Activated B cell treated with CpG ODN at 0.5 μM for 24 hours (primary cell): ENCODE data around the gene STX2. TPM values are rescaled to one million over a fixed set of nuclear protein-coding genes. Genes with fewer than 3 reads are reported as not detected.
"Not testable (repeated sequence)": the region's sequence is repeated elsewhere in the genome, so short reads cannot be mapped to it uniquely, and the experiment has no call there.

Source experiments
- ATAC-seq: fragments of 200-7000 bp; cut with Tn5 transposase; one replicate; pipeline ENCODE4 v1.10.0; 2021; ENCODE audit warnings: low read depth, mild to moderate bottlenecking, moderate library complexity
- CTCF ChIA-PET: fragments of 350-600 bp; sonication (Branson Sonifier 250); formaldehyde crosslinking; loops from one replicate; lab custom pipeline; 2021; ENCODE audit warnings: antibody characterized with exemption; lab: Charles Lee
- POLR2A ChIA-PET: fragments of 350-600 bp; sonication (Branson Sonifier 250); formaldehyde crosslinking; loops from one replicate; lab custom pipeline; 2021; ENCODE audit warnings: antibody characterized with exemption; lab: Charles Lee
- DNase-seq: peaks from one replicate; pipeline ENCODE4 v3.0.0; 2022
- H3K27ac Mint-ChIP-seq: one replicate; pipeline ENCODE4 v1.8.0; 2020; ENCODE audit warnings: mixed read lengths
- H3K27me3 Mint-ChIP-seq: one replicate; pipeline ENCODE4 v1.8.0; 2021; ENCODE audit warnings: mixed read lengths
- H3K36me3 Mint-ChIP-seq: one replicate; pipeline ENCODE4 v1.8.0; 2021; ENCODE audit warnings: low read depth, mixed read lengths
- H3K4me1 Mint-ChIP-seq: one replicate; pipeline ENCODE4 v1.8.0; 2021; ENCODE audit warnings: mixed read lengths
- H3K4me3 Mint-ChIP-seq: one replicate; pipeline ENCODE4 v1.8.0; 2020; ENCODE audit warnings: mild to moderate bottlenecking, mixed read lengths
- H3K9me3 Mint-ChIP-seq: one replicate; pipeline ENCODE4 v1.8.0; 2020; ENCODE audit warnings: mixed read lengths
- intact Hi-C: fragments of 100-400 bp; cut with micrococcal nuclease; formaldehyde crosslinking; loops from one replicate; pipeline ENCODE4 v1.15.1; 2024
- total RNA-seq: library from RNA; stranded (reverse); gene quantifications from 2 replicates; pipeline ENCODE4 v1.2.3, GENCODE V29; 2022
- TF ChIP-seq, protein P1 (sequence below): fragments of 200-600 bp; IDR thresholded peaks from one replicate; pipeline ENCODE4 v1.8.0; 2022; ENCODE audit warnings: antibody characterized with exemption, mild to moderate bottlenecking

Gene STX2
- total RNA-seq, 1 donor from 2014 or later, result 11.0 TPM

DNA sequence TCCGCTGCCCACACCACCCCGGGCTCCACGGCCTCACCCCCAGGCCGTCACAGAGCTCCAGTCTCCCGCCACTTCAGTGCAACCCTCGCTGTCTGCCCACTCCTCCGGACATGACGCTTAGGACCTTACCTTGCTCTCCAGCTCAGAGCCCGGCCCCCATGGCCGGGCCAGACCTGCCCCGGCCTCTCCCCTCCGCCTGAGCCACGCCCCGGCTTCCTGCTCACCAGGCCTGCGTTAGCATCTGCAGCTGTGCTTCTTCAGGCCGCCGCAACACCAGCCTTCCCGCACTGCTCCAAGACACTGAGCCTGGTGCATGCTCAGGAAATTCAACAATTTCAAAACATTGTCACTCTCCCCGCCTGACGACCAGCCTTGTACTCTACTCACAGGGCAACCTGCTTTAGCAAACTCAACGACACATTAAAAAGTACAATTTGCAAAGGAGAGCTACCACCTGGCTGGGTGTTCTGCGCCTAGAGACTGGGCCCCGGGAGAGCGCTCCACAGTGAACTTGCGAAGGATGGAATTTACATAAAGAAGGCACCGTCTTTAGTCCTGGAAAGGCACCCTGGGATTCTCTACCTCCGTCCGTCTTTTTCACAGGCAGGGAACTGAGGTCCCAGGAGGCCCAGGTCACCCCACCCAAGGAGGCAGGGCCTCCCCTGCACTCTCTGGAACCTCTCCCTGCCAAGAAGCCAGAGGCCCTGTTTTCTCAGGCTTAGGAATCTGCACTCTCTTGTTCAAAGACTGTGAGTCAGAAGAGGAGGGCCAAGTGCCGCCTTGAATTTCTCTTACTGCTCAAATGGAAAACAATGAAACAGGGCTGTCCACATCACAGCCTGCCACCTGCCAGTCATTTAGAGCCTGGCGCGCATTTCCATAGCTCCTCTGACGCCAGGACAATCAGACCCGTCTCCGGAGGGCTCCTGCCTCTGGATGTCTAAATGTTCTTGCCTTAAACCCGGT, 51.3 kb downstream of the STX2 start:
- TF ChIP-seq, protein P1, sequence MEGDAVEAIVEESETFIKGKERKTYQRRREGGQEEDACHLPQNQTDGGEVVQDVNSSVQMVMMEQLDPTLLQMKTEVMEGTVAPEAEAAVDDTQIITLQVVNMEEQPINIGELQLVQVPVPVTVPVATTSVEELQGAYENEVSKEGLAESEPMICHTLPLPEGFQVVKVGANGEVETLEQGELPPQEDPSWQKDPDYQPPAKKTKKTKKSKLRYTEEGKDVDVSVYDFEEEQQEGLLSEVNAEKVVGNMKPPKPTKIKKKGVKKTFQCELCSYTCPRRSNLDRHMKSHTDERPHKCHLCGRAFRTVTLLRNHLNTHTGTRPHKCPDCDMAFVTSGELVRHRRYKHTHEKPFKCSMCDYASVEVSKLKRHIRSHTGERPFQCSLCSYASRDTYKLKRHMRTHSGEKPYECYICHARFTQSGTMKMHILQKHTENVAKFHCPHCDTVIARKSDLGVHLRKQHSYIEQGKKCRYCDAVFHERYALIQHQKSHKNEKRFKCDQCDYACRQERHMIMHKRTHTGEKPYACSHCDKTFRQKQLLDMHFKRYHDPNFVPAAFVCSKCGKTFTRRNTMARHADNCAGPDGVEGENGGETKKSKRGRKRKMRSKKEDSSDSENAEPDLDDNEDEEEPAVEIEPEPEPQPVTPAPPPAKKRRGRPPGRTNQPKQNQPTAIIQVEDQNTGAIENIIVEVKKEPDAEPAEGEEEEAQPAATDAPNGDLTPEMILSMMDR, result no peak
- Mint-ChIP-seq H3K4me1 (no peaks in the 10 kb centered on the region), H3K27me3 (no peaks in the 10 kb centered on the region), H3K36me3 (peaks cover 45% of the 10 kb centered on the region), H3K9me3 (peaks cover 15% of the 10 kb centered on the region), H3K4me3 (no peak overlapping the region), H3K27ac (no peak overlapping the region)
- intact Hi-C loops, result no loop called here
- POLR2A ChIA-PET, result no interaction called here
- ATAC-seq (no peak), DNase-seq (no peak)
- CTCF ChIA-PET, result no interaction called here

DNA sequence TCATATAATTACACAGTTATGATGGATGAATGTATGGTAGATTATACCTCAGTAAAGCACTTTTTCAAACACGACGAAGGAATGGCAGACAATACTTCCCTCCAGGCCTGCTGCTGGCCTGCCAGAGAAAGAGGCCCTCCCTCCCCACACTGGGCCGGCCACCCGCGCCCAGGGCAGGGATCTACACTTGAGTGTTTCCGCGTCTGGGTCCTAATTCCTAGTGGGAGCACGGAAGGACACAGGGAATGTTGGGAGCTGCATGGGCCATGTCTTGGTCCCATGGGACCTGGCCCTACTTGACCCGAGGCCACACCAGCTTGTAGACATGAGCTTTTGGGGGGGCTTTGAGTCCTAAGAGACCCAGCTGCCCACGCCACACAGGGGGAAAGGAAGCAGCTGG, 52.0 kb downstream of the STX2 start:
- ChIA-PET POLR2A (no interaction called here), CTCF (no interaction called here)
- intact Hi-C loops, result no loop called here
- Mint-ChIP-seq H3K27me3 (no peaks in the 10 kb centered on the region), H3K4me1 (no peaks in the 10 kb centered on the region), H3K36me3 (peaks cover 41% of the 10 kb centered on the region), H3K27ac (no peak overlapping the region), H3K4me3 (no peak overlapping the region), H3K9me3 (peaks cover 15% of the 10 kb centered on the region)
- TF ChIP-seq, protein P1, result no peak
- ATAC-seq (no peak), DNase-seq (no peak)

DNA sequence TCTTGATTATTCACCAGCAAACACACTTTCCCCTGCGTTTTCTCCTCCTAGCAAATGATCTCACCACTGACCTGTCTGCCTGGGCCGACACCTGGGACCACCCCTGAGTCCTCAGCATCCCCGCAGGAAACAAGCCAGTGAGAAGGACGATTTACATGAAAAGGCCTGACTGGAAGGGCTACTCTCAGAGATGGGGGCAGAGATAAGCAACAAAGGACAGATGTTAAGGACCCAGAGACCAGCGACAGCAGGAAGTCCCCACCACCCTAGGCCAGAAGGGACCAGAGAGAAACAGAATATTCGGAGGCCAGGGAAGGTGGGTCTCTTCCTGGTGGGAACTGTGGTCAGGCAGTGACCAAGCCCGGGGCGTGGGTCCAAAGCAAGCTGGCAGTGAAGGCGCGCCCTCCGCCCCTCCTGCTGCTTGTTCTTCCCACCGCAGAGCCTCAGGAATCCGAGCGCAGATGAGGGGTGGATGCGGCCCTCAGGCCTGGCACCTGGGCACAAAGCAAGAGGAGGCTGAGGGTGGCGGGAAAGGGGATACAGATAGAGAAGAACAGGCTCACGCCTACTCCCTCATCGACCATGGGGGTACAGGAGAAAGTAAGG, 55.8 kb downstream of the STX2 start:
- Mint-ChIP-seq H3K4me3 (no peak overlapping the region), H3K4me1 (no peaks in the 10 kb centered on the region), H3K9me3 (peaks cover 15% of the 10 kb centered on the region), H3K27me3 (peaks cover 3% of the 10 kb centered on the region), H3K36me3 (peaks cover 32% of the 10 kb centered on the region), H3K27ac (no peak overlapping the region)
- no peak for ATAC-seq
- ChIA-PET POLR2A (no interaction called here), CTCF (no interaction called here)
- TF ChIP-seq, protein P1, result no peak
- intact Hi-C loops, result no loop called here
- DNase-seq, result no peak

GRCh38 chr12:130782245-130782644, 56.8 kb downstream of the STX2 start:
- DNase-seq, POLR2A ChIA-PET, H3K27ac Mint-ChIP-seq, ATAC-seq, intact Hi-C loops, CTCF ChIA-PET, H3K4me1 Mint-ChIP-seq, H3K4me3 Mint-ChIP-seq: not testable (repeated sequence)
- Mint-ChIP-seq H3K36me3 (peaks cover 27% of the 10 kb centered on the region), H3K9me3 (peaks cover 15% of the 10 kb centered on the region), H3K27me3 (peaks cover 11% of the 10 kb centered on the region)

- ChIA-PET CTCF (no interaction called here), POLR2A (no interaction called here)
- ATAC-seq, result no peak
These were observed 58.0 kb downstream of the STX2 start for GRCh38 chr12:130780880-130781575.

More at GRCh38 chr12:130780880-130781575, 58.0 kb downstream of the STX2 start:
- H3K9me3 Mint-ChIP-seq, result peaks cover 13% of the 10 kb centered on the region
- peaks cover 23% of the 10 kb centered on the region for H3K36me3 Mint-ChIP-seq
- H3K4me1 Mint-ChIP-seq, result peaks cover 5% of the 10 kb centered on the region
- TF ChIP-seq, protein P1, result no peak
- DNase-seq, result no peak
- H3K27me3 Mint-ChIP-seq, result peaks cover 19% of the 10 kb centered on the region
- H3K4me3 Mint-ChIP-seq, result no peak overlapping the region
- no peak overlapping the region for H3K27ac Mint-ChIP-seq
- intact Hi-C loops, result no loop called here
